Measurements from ENCODE around the gene ARL17B. TPM values are rescaled to one million over a fixed set of nuclear protein-coding genes. Genes with fewer than 3 reads are reported as not detected.
"Not testable (repeated sequence)": the region's sequence is repeated elsewhere in the genome, so short reads cannot be mapped to it uniquely, and the experiment has no call there.

The ARL17B gene
- total RNA-seq, 6 experiments from 2014 or later = 9.9 to 14.3 (median 12.1) TPM

- not testable (repeated sequence) for H3K27ac Mint-ChIP-seq; H3K27me3 Mint-ChIP-seq (ENCODE audit: insufficient read depth); DNase-seq; H3K4me3 Mint-ChIP-seq; H3K36me3 Mint-ChIP-seq (ENCODE audit: low read depth); H3K9me3 Mint-ChIP-seq
- peaks cover 47% of the 10 kb centered on the region for H3K4me1 Mint-ChIP-seq (ENCODE audit: low read depth)
Observed at GRCh38 chr17:46282635-46283034, 78.9 kb downstream of the ARL17B start.

- not testable (repeated sequence) for H3K36me3 Mint-ChIP-seq (ENCODE audit: low read depth); H3K27me3 Mint-ChIP-seq (ENCODE audit: insufficient read depth); H3K9me3 Mint-ChIP-seq; H3K4me3 Mint-ChIP-seq; DNase-seq; H3K27ac Mint-ChIP-seq
- H3K4me1 Mint-ChIP-seq (ENCODE audit: low read depth) = peaks cover 37% of the 10 kb centered on the region
Observed at GRCh38 chr17:46281336-46281735, 80.2 kb downstream of the ARL17B start.

GRCh38 chr17:46276728-46277479, 84.7 kb downstream of the ARL17B start:
- H3K27ac Mint-ChIP-seq, H3K9me3 Mint-ChIP-seq: not testable (repeated sequence)

DNA sequence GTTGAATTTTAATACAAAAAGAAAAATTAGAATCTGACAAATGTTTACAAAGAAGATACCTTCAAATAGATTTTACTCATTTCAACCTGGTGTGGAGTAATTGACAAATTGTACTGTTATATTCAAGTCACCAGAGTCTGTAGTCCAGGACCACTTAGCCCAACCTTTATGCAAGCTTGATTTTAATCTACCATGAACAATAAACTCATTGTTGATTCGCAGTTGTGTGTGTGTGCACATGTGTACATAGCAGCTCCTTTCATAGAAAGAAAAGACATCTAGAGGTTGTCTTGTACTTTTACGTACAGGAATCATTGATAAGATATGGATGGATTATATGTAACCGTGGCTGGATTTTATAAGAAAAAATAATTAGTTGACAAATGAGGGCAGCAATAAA, 87.3 kb downstream of the ARL17B start:
- peaks cover 26% of the 10 kb centered on the region for H3K27me3 Mint-ChIP-seq (ENCODE audit: insufficient read depth)
- TF ChIP-seq, protein P1, sequence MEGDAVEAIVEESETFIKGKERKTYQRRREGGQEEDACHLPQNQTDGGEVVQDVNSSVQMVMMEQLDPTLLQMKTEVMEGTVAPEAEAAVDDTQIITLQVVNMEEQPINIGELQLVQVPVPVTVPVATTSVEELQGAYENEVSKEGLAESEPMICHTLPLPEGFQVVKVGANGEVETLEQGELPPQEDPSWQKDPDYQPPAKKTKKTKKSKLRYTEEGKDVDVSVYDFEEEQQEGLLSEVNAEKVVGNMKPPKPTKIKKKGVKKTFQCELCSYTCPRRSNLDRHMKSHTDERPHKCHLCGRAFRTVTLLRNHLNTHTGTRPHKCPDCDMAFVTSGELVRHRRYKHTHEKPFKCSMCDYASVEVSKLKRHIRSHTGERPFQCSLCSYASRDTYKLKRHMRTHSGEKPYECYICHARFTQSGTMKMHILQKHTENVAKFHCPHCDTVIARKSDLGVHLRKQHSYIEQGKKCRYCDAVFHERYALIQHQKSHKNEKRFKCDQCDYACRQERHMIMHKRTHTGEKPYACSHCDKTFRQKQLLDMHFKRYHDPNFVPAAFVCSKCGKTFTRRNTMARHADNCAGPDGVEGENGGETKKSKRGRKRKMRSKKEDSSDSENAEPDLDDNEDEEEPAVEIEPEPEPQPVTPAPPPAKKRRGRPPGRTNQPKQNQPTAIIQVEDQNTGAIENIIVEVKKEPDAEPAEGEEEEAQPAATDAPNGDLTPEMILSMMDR (IDR thresholded peaks at IDR 0.05) = no peak
- H3K9me3 Mint-ChIP-seq = peaks cover under 1% of the 10 kb centered on the region; the same call in 1 of the 2 replicates
- no peak for DNase-seq
- H3K4me3 Mint-ChIP-seq = no peak overlapping the region
- no peaks in the 10 kb centered on the region for H3K4me1 Mint-ChIP-seq (ENCODE audit: low read depth)
- no peak overlapping the region for H3K27ac Mint-ChIP-seq
- no peaks in the 10 kb centered on the region for H3K36me3 Mint-ChIP-seq (ENCODE audit: low read depth)

More at GRCh38 chr17:46276728-46277479, 84.7 kb downstream of the ARL17B start:
- not testable (repeated sequence) for H3K4me1 Mint-ChIP-seq (ENCODE audit: low read depth); DNase-seq; H3K36me3 Mint-ChIP-seq (ENCODE audit: low read depth); H3K4me3 Mint-ChIP-seq
- peaks cover 16% of the 10 kb centered on the region for H3K27me3 Mint-ChIP-seq (ENCODE audit: insufficient read depth)

DNA sequence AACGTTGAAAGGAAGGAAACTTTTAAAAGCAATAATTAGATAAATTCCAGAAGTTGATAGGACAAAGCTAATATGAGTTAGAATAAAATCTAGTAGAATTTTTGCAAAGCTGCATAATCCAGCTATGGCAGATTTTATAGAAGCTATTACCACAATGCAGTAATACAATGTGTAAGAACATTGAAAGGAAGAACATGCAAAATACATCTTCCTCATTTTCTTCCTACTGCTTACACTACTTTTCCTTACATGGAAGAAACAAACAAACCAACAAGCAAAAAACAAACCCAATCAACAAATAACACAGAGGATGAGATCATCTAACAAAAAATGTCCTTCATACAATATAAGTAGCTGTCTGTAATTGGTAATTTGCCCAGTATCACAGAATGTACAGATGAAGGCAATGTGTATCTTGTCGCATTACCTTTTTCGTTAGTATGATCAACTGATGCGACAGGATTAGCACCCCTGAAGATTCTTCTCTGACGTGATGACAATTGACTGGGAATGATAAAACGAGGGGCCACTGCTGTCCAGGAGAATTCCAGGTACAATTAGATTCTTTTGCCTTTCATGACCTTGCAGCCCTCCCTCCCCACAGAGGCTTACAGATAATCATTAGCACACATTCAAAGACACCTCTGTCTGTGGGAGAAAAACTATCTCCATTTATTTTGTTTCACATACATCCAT, 87.9 kb downstream of the ARL17B start:
- TF ChIP-seq, protein P1 (IDR thresholded peaks at IDR 0.05) = no peak
- no peaks in the 10 kb centered on the region for H3K9me3 Mint-ChIP-seq
- H3K4me1 Mint-ChIP-seq (ENCODE audit: low read depth) = no peaks in the 10 kb centered on the region
- H3K4me3 Mint-ChIP-seq = no peak overlapping the region
- no peak for DNase-seq
- no peak overlapping the region for H3K27ac Mint-ChIP-seq
- peaks cover 26% of the 10 kb centered on the region for H3K27me3 Mint-ChIP-seq (ENCODE audit: insufficient read depth)
- H3K36me3 Mint-ChIP-seq (ENCODE audit: low read depth) = no peaks in the 10 kb centered on the region

DNA sequence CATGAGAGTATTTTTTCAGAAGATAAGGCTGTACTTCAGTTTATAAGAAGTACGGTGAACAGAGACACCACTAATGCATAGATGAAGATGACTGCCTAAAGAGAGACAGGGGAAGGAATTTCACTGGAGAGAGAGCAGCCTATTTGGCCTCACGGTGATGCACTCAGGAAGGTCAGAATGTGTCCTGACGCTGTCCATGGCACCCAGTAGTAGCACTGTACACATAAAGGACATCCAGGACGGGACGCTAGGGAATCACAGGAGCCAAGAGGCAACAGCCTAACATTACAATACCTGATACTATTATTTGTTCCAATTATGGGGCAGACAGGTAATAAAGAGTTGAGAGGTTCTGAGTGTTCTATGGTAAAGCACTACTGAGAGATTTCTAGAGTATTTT, 91.5 kb downstream of the ARL17B start:
- no peak overlapping the region for H3K27ac Mint-ChIP-seq
- TF ChIP-seq, protein P1 (IDR thresholded peaks at IDR 0.05) = no peak
- no peaks in the 10 kb centered on the region for H3K9me3 Mint-ChIP-seq
- H3K36me3 Mint-ChIP-seq (ENCODE audit: low read depth) = no peaks in the 10 kb centered on the region
- peaks cover 20% of the 10 kb centered on the region for H3K4me1 Mint-ChIP-seq (ENCODE audit: low read depth)
- no peak overlapping the region for H3K4me3 Mint-ChIP-seq
- H3K27me3 Mint-ChIP-seq (ENCODE audit: insufficient read depth) = peaks cover 25% of the 10 kb centered on the region
- DNase-seq = no peak
